ENCODE measurements around the gene NME4. TPM values are rescaled to one million over a fixed set of nuclear protein-coding genes. Genes with fewer than 3 reads are reported as not detected.

The NME4 gene
- total RNA-seq, 1 experiment from 2014 or later, result 68.2 TPM

GRCh38 chr16:360698-361336 is 36.2 kb upstream of the NME4 start:
- no TSS peak for BruUV-seq (replicated peaks)
- Histone ChIP-seq H3K4me3 (replicated peaks in 1 of 2; ENCODE audit: low read depth in 1 of 2, low read length in 2 of 2) (no peak overlapping the region), H3K9ac (ENCODE audit: low read length) (no peak overlapping the region)

More at GRCh38 chr16:360698-361336, 36.2 kb upstream of the NME4 start:
- Histone ChIP-seq H3K79me2 (ENCODE audit: insufficient read depth, low read length) (no peaks in the 10 kb centered on the region), H3K4me2 (ENCODE audit: low read length) (no peak overlapping the region), H3K4me1 (ENCODE audit: control insufficient read depth in 1 of 2, insufficient read depth in 2 of 2, low read length in 2 of 2) (no peaks in the 10 kb centered on the region), H3K27me3 (ENCODE audit: insufficient read depth, low read length) (no peaks in the 10 kb centered on the region), H4K20me1 (ENCODE audit: insufficient read depth) (no peaks in the 10 kb centered on the region), H3K27ac (ENCODE audit: low read depth, low read length) (no peak overlapping the region), H2AFZ (ENCODE audit: low read depth, low read length, poor library complexity, severe bottlenecking) (no peak overlapping the region), H3K9me3 (ENCODE audit: control insufficient read depth in 1 of 2, insufficient read depth in 1 of 2, low read depth in 1 of 2, low read length in 2 of 2) (no peaks in the 10 kb centered on the region), H3K9me2 (ENCODE audit: insufficient read depth) (no peaks in the 10 kb centered on the region), H3K36me3 (ENCODE audit: control insufficient read depth in 1 of 2, insufficient read depth in 2 of 2, low read length in 2 of 2) (no peaks in the 10 kb centered on the region)
- TF ChIP-seq EZH2 (IDR thresholded peaks at IDR 0.05) (no peak), YY1 (IDR thresholded peaks at IDR 0.05; ENCODE audit: extremely low read depth, insufficient replicate concordance, low read depth, low read length) (no peak)
- TF ChIP-seq, protein P1, sequence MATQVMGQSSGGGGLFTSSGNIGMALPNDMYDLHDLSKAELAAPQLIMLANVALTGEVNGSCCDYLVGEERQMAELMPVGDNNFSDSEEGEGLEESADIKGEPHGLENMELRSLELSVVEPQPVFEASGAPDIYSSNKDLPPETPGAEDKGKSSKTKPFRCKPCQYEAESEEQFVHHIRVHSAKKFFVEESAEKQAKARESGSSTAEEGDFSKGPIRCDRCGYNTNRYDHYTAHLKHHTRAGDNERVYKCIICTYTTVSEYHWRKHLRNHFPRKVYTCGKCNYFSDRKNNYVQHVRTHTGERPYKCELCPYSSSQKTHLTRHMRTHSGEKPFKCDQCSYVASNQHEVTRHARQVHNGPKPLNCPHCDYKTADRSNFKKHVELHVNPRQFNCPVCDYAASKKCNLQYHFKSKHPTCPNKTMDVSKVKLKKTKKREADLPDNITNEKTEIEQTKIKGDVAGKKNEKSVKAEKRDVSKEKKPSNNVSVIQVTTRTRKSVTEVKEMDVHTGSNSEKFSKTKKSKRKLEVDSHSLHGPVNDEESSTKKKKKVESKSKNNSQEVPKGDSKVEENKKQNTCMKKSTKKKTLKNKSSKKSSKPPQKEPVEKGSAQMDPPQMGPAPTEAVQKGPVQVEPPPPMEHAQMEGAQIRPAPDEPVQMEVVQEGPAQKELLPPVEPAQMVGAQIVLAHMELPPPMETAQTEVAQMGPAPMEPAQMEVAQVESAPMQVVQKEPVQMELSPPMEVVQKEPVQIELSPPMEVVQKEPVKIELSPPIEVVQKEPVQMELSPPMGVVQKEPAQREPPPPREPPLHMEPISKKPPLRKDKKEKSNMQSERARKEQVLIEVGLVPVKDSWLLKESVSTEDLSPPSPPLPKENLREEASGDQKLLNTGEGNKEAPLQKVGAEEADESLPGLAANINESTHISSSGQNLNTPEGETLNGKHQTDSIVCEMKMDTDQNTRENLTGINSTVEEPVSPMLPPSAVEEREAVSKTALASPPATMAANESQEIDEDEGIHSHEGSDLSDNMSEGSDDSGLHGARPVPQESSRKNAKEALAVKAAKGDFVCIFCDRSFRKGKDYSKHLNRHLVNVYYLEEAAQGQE (IDR thresholded peaks at IDR 0.05; ENCODE audit: low read depth), result no peak
- ATAC-seq (no peak), DNase-seq (ENCODE audit: low read depth, low spot score) (no peak)
- POLR2A ChIA-PET, result no interaction called here
- RAD21 ChIA-PET (ENCODE audit: low non-redundant PET in 1 of 2, low total read pairs in 2 of 2, uncharacterized antibody in 2 of 2, unreplicated experiment in 2 of 2), result no interaction called here
- intact Hi-C loops (cut with micrococcal nuclease), result no loop called here
- CTCF ChIA-PET, result interaction anchor here (1.8 to 2.2 kb wide), 3 partner anchors 254 to 295 kb away, joined by 9 to 21 read pairs (median 12); no protein-coding TSS in a partner anchor

Measured in HCT116 (cell line).